Left colon (tissue), 2 donors: Measurements from ENCODE around the gene LOXL3. TPM values are rescaled to one million over a fixed set of nuclear protein-coding genes. Genes with fewer than 3 reads are reported as not detected.

Experiments
- ATAC-seq: fragments of 200-7000 bp; cut with Tn5 transposase; one replicate; pipeline ENCODE4 v1.9.1; 2020; ENCODE audit warnings: mild to moderate bottlenecking, moderate library complexity
- DNase-seq, 2 donors: peaks; one replicate each; pipeline ENCODE4 v3.0.0-alpha.2; 2020
- intact Hi-C, 2 donors: fragments of 100-400 bp; cut with DNase I in 1 of 2; cut with micrococcal nuclease in 1 of 2; formaldehyde crosslinking; loops; one replicate each; pipeline versions ENCODE4 v1.11.2 to v1.14.0; 2022; cut with DNase I, micrococcal nuclease
- total RNA-seq, 2 donors: library from RNA; stranded (reverse); fragmentation: NEBNext Ultra II Directional; extraction: Animal tissue kit (Norgen Biotek cat#: 25700); gene quantifications; one replicate each; pipeline ENCODE4 v1.2.1, GENCODE V29; 2021
- donor health status: DM: no; HTN: no; CAD: no.
- donor health status: DM: yes; HTN: yes; CAD: no.

Gene LOXL3
- total RNA-seq, 2 donors from 2014 or later, result 1.5 to 3.4 TPM

- intact Hi-C loops, result loop anchor here in 1 of 2 donors (5.0 kb wide), 1 partner anchor 104 kb away; no protein-coding TSS in a partner anchor
- ATAC-seq (peak; percentile 93), DNase-seq (peak; percentile 97 to 98)
Observed at GRCh38 chr2:74482801-74483674, 70.7 kb downstream of the LOXL3 start, which contains the start of the genes CCDC142 and TTC31. CCDC142 (minus strand) TSS chr2:74482998; CDS start chr2:74482837, 161 bp downstream. TTC31 (plus strand) TSS chr2:74483081; CDS start chr2:74483096, 15 bp downstream.

Other genes with a start within 250 kb of the LOXL3 start
- gene SLC4A5, start 210.5 kb downstream of the LOXL3 start, total RNA-seq, result 1 to 10 TPM; 1.4 to 2.2 TPM
- 100 to 1,000 TPM in 1 of 2 donors, 10 to 100 TPM in 1; 94.6 to 114 TPM for gene DCTN1, start 173.6 kb downstream of the LOXL3 start, total RNA-seq
- gene C2orf81, start 132.3 kb downstream of the LOXL3 start, total RNA-seq, result 1 to 10 TPM in 1 of 2 donors, under 1 TPM in 1; 0.49 to 1.7 TPM
- gene WDR54, start 132.2 kb downstream of the LOXL3 start, total RNA-seq, result 1 to 10 TPM; 2.8 to 5.4 TPM
- gene RTKN, start 112.0 kb downstream of the LOXL3 start, total RNA-seq, result 10 to 100 TPM; 47.6 to 51.9 TPM
- 10 to 100 TPM; 26.6 to 27.7 TPM for gene INO80B, start 98.9 kb downstream of the LOXL3 start, total RNA-seq
- 10 to 100 TPM; 48.4 to 56.6 TPM for gene WBP1, start 95.5 kb downstream of the LOXL3 start, total RNA-seq
- gene MOGS, start 88.6 kb downstream of the LOXL3 start, total RNA-seq, result 10 to 100 TPM; 51.4 to 59.6 TPM
- gene MRPL53, start 81.3 kb downstream of the LOXL3 start, total RNA-seq, result 10 to 100 TPM; 63.6 to 65.0 TPM
- gene CCDC142, start 70.9 kb downstream of the LOXL3 start, total RNA-seq, result 10 to 100 TPM; 22.4 to 23.9 TPM
- 10 to 100 TPM; 23.6 to 29.7 TPM for gene TTC31, start 70.9 kb downstream of the LOXL3 start, total RNA-seq
- 1 to 10 TPM; 1.2 to 1.7 TPM for gene LBX2, start 54.3 kb downstream of the LOXL3 start, total RNA-seq
- 10 to 100 TPM; 18.4 to 20.2 TPM for gene PCGF1, start 46.2 kb downstream of the LOXL3 start, total RNA-seq
- under 1 TPM in 1 of 2 donors, not detected in 1; 0.56 TPM for gene TLX2, start 39.5 kb downstream of the LOXL3 start, total RNA-seq
- gene DQX1, start 27.7 kb downstream of the LOXL3 start, total RNA-seq, result 10 to 100 TPM; 34.3 to 44.0 TPM
- 100 to 1,000 TPM; 124 to 133 TPM for gene AUP1, start 24.2 kb downstream of the LOXL3 start, total RNA-seq
- gene HTRA2, start 24.0 kb downstream of the LOXL3 start, total RNA-seq, result 10 to 100 TPM; 22.3 to 23.0 TPM
- gene DOK1, start 778 bp upstream of the LOXL3 start, total RNA-seq, result 10 to 100 TPM; 16.1 to 21.4 TPM
- gene M1AP, start 94.4 kb upstream of the LOXL3 start, total RNA-seq, result under 1 TPM in 1 of 2 donors, not detected in 1; 0.56 TPM
- gene SEMA4F, start 100.3 kb upstream of the LOXL3 start, total RNA-seq, result 1 to 10 TPM; 3.5 to 3.8 TPM